A549 (cell line): ENCODE results near the gene VPS35L. TPM values are rescaled to one million over a fixed set of nuclear protein-coding genes. Genes with fewer than 3 reads are reported as not detected.

Experiments used
- ATAC-seq, 2 experiments: fragments of 200-7000 bp in 1 of 2; fragments of >200 bp in 1 of 2; cut with Nextera tagmentation in 1 of 2; cut with Tn5 transposase in 1 of 2; 3 replicates each; pipeline versions ENCODE4 v1.8.0 to v1.9.1; 2018 to 2020; ENCODE audit warnings: mild to moderate bottlenecking in 1 of 2, moderate library complexity in 1 of 2
- CTCF ChIA-PET: fragments of 300-600 bp; sonication (Branson Sonifier 250); formaldehyde crosslinking; extraction: SDS; loops from one replicate; lab custom pipeline; 2021; ENCODE audit warnings: antibody characterized with exemption, inconsistent platforms; lab: Yijun Ruan, JAX
- POLR2A ChIA-PET: fragments of 350-600 bp; formaldehyde crosslinking; extraction: SDS; loops from one replicate; lab custom pipeline; 2021; ENCODE audit warnings: antibody characterized with exemption, inconsistent platforms; lab: Yijun Ruan, JAX
- DNase-seq, 2 experiments: peaks; one replicate each; pipeline versions ENCODE4 v3.0.0 to v3.0.0-alpha.2; 2011 to 2016; ENCODE audit warnings: low read depth in 1 of 2, low spot score in 1 of 2
- FAIRE-seq: peaks from 2 replicates; lab custom pipeline; 2011; peaks lifted over from hg19 to GRCh38; lab: Jason Lieb, UNC
- H3K27ac ChIP-seq, 2 experiments: fragments of >200 bp; sonication (Bioruptor Twin); formaldehyde crosslinking; 3 replicates each; pipeline ENCODE4 v1.5.1; 2016 to 2017
- H3K4me1 ChIP-seq: fragments of >200 bp; sonication (Bioruptor Twin); formaldehyde crosslinking; 3 replicates; pipeline ENCODE4 v1.6.1; 2016
- H3K4me2 ChIP-seq: fragments of >200 bp; sonication (Bioruptor Twin); formaldehyde crosslinking; 3 replicates; pipeline ENCODE4 v1.6.1; 2016
- H3K4me3 ChIP-seq: fragments of >200 bp; sonication (Bioruptor Twin); formaldehyde crosslinking; 3 replicates; pipeline ENCODE4 v1.5.1; 2016
- H3K9me3 ChIP-seq: fragments of >200 bp; sonication (Bioruptor Twin); formaldehyde crosslinking; 3 replicates; pipeline ENCODE4 v1.6.1; 2016
- BCL3 ChIP-seq: fragments of >200 bp; sonication (Bioruptor Twin); formaldehyde crosslinking; IDR thresholded peaks from 3 replicates; pipeline ENCODE4 v1.6.1; 2016
- BHLHE40 ChIP-seq: IDR thresholded peaks from 2 replicates; pipeline ENCODE4 v1.6.1; 2012; ENCODE audit warnings: low read depth, low read length, inconsistent platforms
- CBX8 ChIP-seq: fragments of 200-600 bp; sonication (generic); IDR thresholded peaks from 2 replicates; pipeline ENCODE4 v1.6.1; 2016
- CHD2 ChIP-seq: fragments of 150-350 bp; IDR thresholded peaks from 2 replicates; pipeline ENCODE4 v1.6.1; 2014; ENCODE audit warnings: low read length; ENCODE audit not compliant: partially characterized antibody
- CHD4 ChIP-seq: fragments of 200-600 bp; sonication (generic); IDR thresholded peaks from 2 replicates; pipeline ENCODE4 v1.6.1; 2016; ENCODE audit warnings: antibody characterized with exemption, mild to moderate bottlenecking, borderline replicate concordance
- FOSL2 ChIP-seq, 2 experiments: fragments of 450-650 bp in 1 of 2; fragments of >200 bp in 1 of 2; sonication (Bioruptor Twin) in 1 of 2; formaldehyde crosslinking; IDR thresholded peaks; 2 replicates each; pipeline versions ENCODE4 v1.5.0 to v1.6.1; 2016 to 2020; ENCODE audit warnings: mild to moderate bottlenecking in 1 of 2, moderate library complexity in 1 of 2
- FOXS1 ChIP-seq: fragments of 250-450 bp; sonication (Bioruptor Pico); IDR thresholded peaks from 2 replicates; pipeline ENCODE4 v1.5.0; 2020; ENCODE audit warnings: mild to moderate bottlenecking, moderate library complexity
- HOXA7 ChIP-seq: fragments of 250-450 bp; sonication (Bioruptor Pico); IDR thresholded peaks from 2 replicates; pipeline ENCODE4 v1.5.0; 2020; ENCODE audit warnings: mild to moderate bottlenecking, moderate library complexity
- NPAS2 ChIP-seq: fragments of 250-450 bp; sonication (Bioruptor Pico); IDR thresholded peaks from 2 replicates; pipeline ENCODE4 v1.8.0; 2022; ENCODE audit warnings: mild to moderate bottlenecking, moderate library complexity, borderline replicate concordance
- NR3C1 ChIP-seq: fragments of >200 bp; sonication (Bioruptor Twin); formaldehyde crosslinking; IDR thresholded peaks from 3 replicates; pipeline ENCODE4 v1.6.1; 2017
- POLR2A ChIP-seq: IDR thresholded peaks from 2 replicates; pipeline ENCODE4 v1.6.1; 2012; ENCODE audit warnings: mild to moderate bottlenecking, low read length
- REST ChIP-seq: fragments of 200-600 bp; sonication (generic); IDR thresholded peaks from 2 replicates; pipeline ENCODE4 v1.6.1; 2016; ENCODE audit warnings: antibody characterized with exemption, mild to moderate bottlenecking, moderate library complexity
- RFX5 ChIP-seq: fragments of 450-650 bp; IDR thresholded peaks from 2 replicates; pipeline ENCODE4 v1.7.1; 2014; ENCODE audit warnings: antibody characterized with exemption, mild to moderate bottlenecking, moderate library complexity
- RNF2 ChIP-seq: fragments of 200-600 bp; sonication (generic); IDR thresholded peaks from 2 replicates; pipeline ENCODE4 v1.6.1; 2016; ENCODE audit warnings: low read depth, mild to moderate bottlenecking, antibody characterized with exemption, moderate library complexity, borderline replicate concordance
- SREBF2 ChIP-seq: fragments of 450-650 bp; IDR thresholded peaks from 2 replicates; pipeline ENCODE4 v1.6.1; 2014; ENCODE audit warnings: mild to moderate bottlenecking, moderate library complexity
- TFCP2L1 ChIP-seq: fragments of 250-450 bp; sonication (Bioruptor Pico); IDR thresholded peaks from 2 replicates; pipeline ENCODE4 v1.5.0; 2021; ENCODE audit warnings: mild to moderate bottlenecking
- ZNF302 ChIP-seq: fragments of 250-450 bp; sonication (Bioruptor Pico); IDR thresholded peaks from 2 replicates; pipeline ENCODE4 v1.9.0; 2021; ENCODE audit warnings: inconsistent platforms, mild to moderate bottlenecking, moderate library complexity
- ZSCAN20 ChIP-seq: fragments of 250-450 bp; sonication (Bioruptor Pico); IDR thresholded peaks from 2 replicates; pipeline ENCODE4 v1.8.0; 2022; ENCODE audit warnings: mild to moderate bottlenecking, moderate library complexity
- WGBS: methylation state at CpG from one replicate; pipeline ENCODE4 v1.1.6; 2017; ENCODE audit errors: missing lambda C conversion rate; 5-methylcytosine and 5-hydroxymethylcytosine counted together
- polyA plus RNA-seq, 4 experiments: library from polyadenylated mRNA; depleted of rRNA in 3 of 4; stranded (reverse); fragments of >200 nt; fragmentation: RNase III in 1 of 4; extraction: RNeasy Plus Mini Kit Qiagen cat#74134 plus additional on column Dnase treatment in 1 of 4; gene quantifications; 2 replicates in 3 of 4; 3 replicates in 1 of 4; pipeline ENCODE4 v1.2.3, GENCODE V29; 2011 to 2017
- TF ChIP-seq, protein P1 (sequence below): IDR thresholded peaks from 2 replicates; pipeline ENCODE4 v1.6.1; 2012

VPS35L gene
- polyA plus RNA-seq, 2 of the 4 experiments (the other 2 are of a cell fraction), result 38.4 to 47.7 TPM

GRCh38 chr16:19513377-19514053 lies 42.0 kb upstream of the VPS35L start:
- TF ChIP-seq RNF2 (no peak), ZNF302 (no peak), TFCP2L1 (CRISPR knock-in tag) (no peak), POLR2A (no peak), FOXS1 (no peak)
- TF ChIP-seq, protein P1, sequence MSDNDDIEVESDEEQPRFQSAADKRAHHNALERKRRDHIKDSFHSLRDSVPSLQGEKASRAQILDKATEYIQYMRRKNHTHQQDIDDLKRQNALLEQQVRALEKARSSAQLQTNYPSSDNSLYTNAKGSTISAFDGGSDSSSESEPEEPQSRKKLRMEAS, result no peak
- ChIA-PET CTCF (interaction anchor here (4.6 kb wide), 1 partner anchor 11 kb away, joined by 31 read pairs; no protein-coding TSS in a partner anchor), POLR2A (no interaction called here)
- no peaks in the 10 kb centered on the region; the same call in 2 of the 3 replicates for H3K9me3 ChIP-seq
- H3K27ac ChIP-seq, result no peak overlapping the region
- H3K4me3 ChIP-seq, result no peak overlapping the region
- DNase-seq, result no peak
- WGBS, result 95% methylated on average over 4 of the region's 4 CpGs
- H3K4me2 ChIP-seq, result no peak overlapping the region
- ATAC-seq, result no peak
- H3K4me1 ChIP-seq, result peaks cover 28% of the 10 kb centered on the region
- no peak for FAIRE-seq

GRCh38 chr16:19515757-19516156 lies 39.7 kb upstream of the VPS35L start:
- no peak for DNase-seq
- ChIA-PET CTCF (interaction anchor here (1.8 to 3.2 kb wide), 2 partner anchors 13 to 39 kb away, joined by 6 to 24 read pairs; partner anchors contain the start of gene VPS35L), POLR2A (no interaction called here)
- TF ChIP-seq FOSL2 (IDR thresholded peaks at IDR 0.05) (no peak), FOSL2 (CRISPR knock-in tag; IDR thresholded peaks at IDR 0.05) (no peak), BHLHE40 (no peak), HOXA7 (CRISPR knock-in tag) (no peak), RFX5 (no peak), ZSCAN20 (CRISPR knock-in tag) (no peak), NR3C1 (no peak), CHD2 (no peak), FOXS1 (no peak), CHD4 (no peak), BCL3 (no peak), REST (no peak), CBX8 (no peak), NPAS2 (CRISPR knock-in tag) (no peak), SREBF2 (no peak)
- Histone ChIP-seq H3K4me1 (peaks cover 50% of the 10 kb centered on the region), H3K9me3 (no peaks in the 10 kb centered on the region; the same call in 2 of the 3 replicates), H3K4me3 (no peak overlapping the region), H3K27ac (no peak overlapping the region), H3K4me2 (no peak overlapping the region)
- FAIRE-seq, result no peak
- 67% methylated on average over 2 of the region's 2 CpGs for WGBS
- ATAC-seq, result no peak
